ENCODE measurements around the gene CDC40.

Gene CDC40

DNA sequence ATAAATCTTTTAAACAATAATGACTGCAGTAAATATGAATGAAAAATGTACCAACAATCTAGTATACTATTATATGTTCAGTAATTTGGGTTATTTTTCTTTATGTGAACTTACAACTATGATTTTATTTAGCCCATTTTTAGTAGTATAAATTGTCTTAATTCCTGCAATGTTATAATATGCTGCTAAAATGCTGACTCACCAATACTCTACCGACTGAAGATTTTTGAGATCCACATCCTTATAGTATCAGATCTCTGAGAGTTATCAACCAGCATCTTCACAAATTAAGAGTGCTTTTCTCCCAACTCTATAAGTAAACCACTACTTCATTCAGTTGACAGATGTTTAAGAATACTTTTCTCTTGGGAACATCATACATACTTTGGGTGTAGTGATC lies 16.6 kb downstream of the CDC40 start:
- H3K36me3 ChIP-seq (ENCODE audit: control insufficient read depth, insufficient read depth, low read length), result no peaks in the 10 kb centered on the region
- no peak overlapping the region for H3K27ac ChIP-seq
- H3K4me2 ChIP-seq (ENCODE audit: low read length), result no peak overlapping the region
- no peak overlapping the region for H2AFZ ChIP-seq
- no peak overlapping the region for H3K4me3 ChIP-seq (ENCODE audit: low read depth, low read length)
- no peaks in the 10 kb centered on the region for H3K9me3 ChIP-seq (ENCODE audit: control insufficient read depth, low read length)
- TF ChIP-seq, protein P1, sequence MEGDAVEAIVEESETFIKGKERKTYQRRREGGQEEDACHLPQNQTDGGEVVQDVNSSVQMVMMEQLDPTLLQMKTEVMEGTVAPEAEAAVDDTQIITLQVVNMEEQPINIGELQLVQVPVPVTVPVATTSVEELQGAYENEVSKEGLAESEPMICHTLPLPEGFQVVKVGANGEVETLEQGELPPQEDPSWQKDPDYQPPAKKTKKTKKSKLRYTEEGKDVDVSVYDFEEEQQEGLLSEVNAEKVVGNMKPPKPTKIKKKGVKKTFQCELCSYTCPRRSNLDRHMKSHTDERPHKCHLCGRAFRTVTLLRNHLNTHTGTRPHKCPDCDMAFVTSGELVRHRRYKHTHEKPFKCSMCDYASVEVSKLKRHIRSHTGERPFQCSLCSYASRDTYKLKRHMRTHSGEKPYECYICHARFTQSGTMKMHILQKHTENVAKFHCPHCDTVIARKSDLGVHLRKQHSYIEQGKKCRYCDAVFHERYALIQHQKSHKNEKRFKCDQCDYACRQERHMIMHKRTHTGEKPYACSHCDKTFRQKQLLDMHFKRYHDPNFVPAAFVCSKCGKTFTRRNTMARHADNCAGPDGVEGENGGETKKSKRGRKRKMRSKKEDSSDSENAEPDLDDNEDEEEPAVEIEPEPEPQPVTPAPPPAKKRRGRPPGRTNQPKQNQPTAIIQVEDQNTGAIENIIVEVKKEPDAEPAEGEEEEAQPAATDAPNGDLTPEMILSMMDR (IDR thresholded peaks at IDR 0.05), result no peak
- H3K4me1 ChIP-seq, result no peaks in the 10 kb centered on the region
- no peak overlapping the region for H3K9ac ChIP-seq
- no peaks in the 10 kb centered on the region for H3K27me3 ChIP-seq (ENCODE audit: control insufficient read depth, insufficient read depth, low read length)
- peaks cover 10% of the 10 kb centered on the region for H3K79me2 ChIP-seq

- no peaks in the 10 kb centered on the region for H3K9me3 ChIP-seq (ENCODE audit: control insufficient read depth, low read length)
- no peaks in the 10 kb centered on the region for H3K36me3 ChIP-seq (ENCODE audit: control insufficient read depth, insufficient read depth, low read length)
- no peak overlapping the region for H3K4me3 ChIP-seq (ENCODE audit: low read depth, low read length)
- TF ChIP-seq, protein P1 (IDR thresholded peaks at IDR 0.05), result no peak
- no peak overlapping the region for H3K9ac ChIP-seq
- H3K4me1 ChIP-seq, result no peaks in the 10 kb centered on the region
- H3K27me3 ChIP-seq (ENCODE audit: control insufficient read depth, insufficient read depth, low read length), result no peaks in the 10 kb centered on the region
- H3K4me2 ChIP-seq (ENCODE audit: low read length), result no peak overlapping the region
- no peak overlapping the region for H3K27ac ChIP-seq
- H2AFZ ChIP-seq, result no peak overlapping the region
- H3K79me2 ChIP-seq, result peaks cover 8% of the 10 kb centered on the region
Observed at GRCh38 chr6:110198561-110198960, 18.3 kb downstream of the CDC40 start.

DNA sequence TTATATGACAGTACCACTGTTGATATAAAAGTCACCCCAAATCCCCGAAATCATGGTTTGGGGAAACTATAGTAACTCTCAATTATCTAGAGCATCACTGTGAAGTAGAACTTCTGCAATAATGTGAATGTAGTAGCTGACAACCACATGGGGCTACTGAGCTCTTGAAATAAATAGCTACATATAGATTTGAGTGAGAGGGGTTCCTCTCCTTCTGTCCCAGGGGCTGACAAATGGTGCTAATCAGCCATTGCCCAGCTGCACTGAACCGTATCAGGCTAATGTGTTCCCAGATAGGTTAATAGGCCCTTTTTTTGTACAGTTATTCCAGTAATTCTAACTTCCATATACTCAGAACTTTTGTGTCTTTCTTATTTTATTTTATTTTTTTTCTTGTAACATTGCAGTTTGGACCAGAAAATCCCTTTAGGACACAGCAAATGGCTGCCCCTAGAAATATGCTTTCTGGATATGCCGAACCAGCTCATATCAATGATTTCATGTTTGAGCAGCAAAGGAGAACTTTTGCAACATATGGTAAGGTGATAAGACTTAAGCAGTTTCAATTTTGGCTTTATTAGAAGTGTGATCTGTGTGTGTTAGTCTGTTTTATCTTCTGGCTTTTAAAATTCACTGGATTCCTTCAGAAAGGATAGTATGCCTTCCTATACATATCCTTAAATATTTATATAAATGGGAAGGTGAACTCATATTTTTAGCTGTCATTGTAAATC lies 21.1 kb downstream of the CDC40 start:
- Histone ChIP-seq H3K9me3 (ENCODE audit: control insufficient read depth, low read length) (no peaks in the 10 kb centered on the region), H3K79me2 (peaks cover 8% of the 10 kb centered on the region), H3K9ac (no peak overlapping the region), H3K4me3 (ENCODE audit: low read depth, low read length) (no peak overlapping the region), H3K27ac (no peak overlapping the region), H3K27me3 (ENCODE audit: control insufficient read depth, insufficient read depth, low read length) (no peaks in the 10 kb centered on the region), H3K4me1 (no peaks in the 10 kb centered on the region), H3K4me2 (ENCODE audit: low read length) (no peak overlapping the region), H2AFZ (no peak overlapping the region), H3K36me3 (ENCODE audit: control insufficient read depth, insufficient read depth, low read length) (no peaks in the 10 kb centered on the region)
- TF ChIP-seq, protein P1 (IDR thresholded peaks at IDR 0.05), result no peak

DNA sequence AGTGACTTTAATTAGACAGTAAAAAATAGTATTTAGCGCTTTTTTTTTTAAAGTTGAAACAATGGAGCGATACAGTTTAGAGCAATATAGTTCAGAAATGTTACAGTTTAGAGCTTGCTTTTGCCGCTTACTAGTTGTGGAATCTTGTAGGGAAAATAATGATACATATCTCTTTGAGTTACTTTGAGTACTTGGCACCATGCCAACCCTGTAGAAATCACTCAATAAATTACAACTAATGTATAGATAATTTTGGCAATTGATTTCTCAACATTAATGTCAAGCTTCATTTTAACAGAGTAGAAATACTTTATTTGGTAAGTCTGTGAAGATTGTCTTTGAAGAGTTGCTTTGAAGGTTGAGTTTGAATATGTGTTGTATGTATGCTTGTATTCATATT lies 27.4 kb downstream of the CDC40 start:
- Histone ChIP-seq H3K27ac (no peak overlapping the region), H3K4me2 (ENCODE audit: low read length) (no peak overlapping the region), H3K9me3 (ENCODE audit: control insufficient read depth, low read length) (no peaks in the 10 kb centered on the region), H3K4me1 (no peaks in the 10 kb centered on the region), H2AFZ (no peak overlapping the region), H3K79me2 (no peaks in the 10 kb centered on the region), H3K27me3 (ENCODE audit: control insufficient read depth, insufficient read depth, low read length) (no peaks in the 10 kb centered on the region), H3K4me3 (ENCODE audit: low read depth, low read length) (no peak overlapping the region), H3K36me3 (ENCODE audit: control insufficient read depth, insufficient read depth, low read length) (no peaks in the 10 kb centered on the region), H3K9ac (no peak overlapping the region)
- TF ChIP-seq, protein P1 (IDR thresholded peaks at IDR 0.05), result no peak

GRCh38 chr6:110211753-110212152 lies 31.5 kb downstream of the CDC40 start:
- Histone ChIP-seq H3K4me1 (no peaks in the 10 kb centered on the region), H3K27ac (no peak overlapping the region), H3K9me3 (ENCODE audit: control insufficient read depth, low read length) (no peaks in the 10 kb centered on the region), H3K4me3 (ENCODE audit: low read depth, low read length) (no peak overlapping the region), H3K79me2 (no peaks in the 10 kb centered on the region), H2AFZ (no peak overlapping the region), H3K36me3 (ENCODE audit: control insufficient read depth, insufficient read depth, low read length) (no peaks in the 10 kb centered on the region), H3K9ac (no peak overlapping the region), H3K27me3 (ENCODE audit: control insufficient read depth, insufficient read depth, low read length) (no peaks in the 10 kb centered on the region), H3K4me2 (ENCODE audit: low read length) (no peak overlapping the region)
- TF ChIP-seq, protein P1 (IDR thresholded peaks at IDR 0.05), result no peak

All from parathyroid adenoma (tissue), 2 donors.